AG08396 (cell line): Measurements from ENCODE around the gene TK2.

Experiments
- DNase-seq: peaks from one replicate; pipeline ENCODE4 v3.0.0; 2012; ENCODE audit warnings: low spot score, mixed read lengths

Gene TK2

GRCh38 chr16:66481943-66482390 lies 68.0 kb downstream of the TK2 start:
- DNase-seq, result no peak

DNA sequence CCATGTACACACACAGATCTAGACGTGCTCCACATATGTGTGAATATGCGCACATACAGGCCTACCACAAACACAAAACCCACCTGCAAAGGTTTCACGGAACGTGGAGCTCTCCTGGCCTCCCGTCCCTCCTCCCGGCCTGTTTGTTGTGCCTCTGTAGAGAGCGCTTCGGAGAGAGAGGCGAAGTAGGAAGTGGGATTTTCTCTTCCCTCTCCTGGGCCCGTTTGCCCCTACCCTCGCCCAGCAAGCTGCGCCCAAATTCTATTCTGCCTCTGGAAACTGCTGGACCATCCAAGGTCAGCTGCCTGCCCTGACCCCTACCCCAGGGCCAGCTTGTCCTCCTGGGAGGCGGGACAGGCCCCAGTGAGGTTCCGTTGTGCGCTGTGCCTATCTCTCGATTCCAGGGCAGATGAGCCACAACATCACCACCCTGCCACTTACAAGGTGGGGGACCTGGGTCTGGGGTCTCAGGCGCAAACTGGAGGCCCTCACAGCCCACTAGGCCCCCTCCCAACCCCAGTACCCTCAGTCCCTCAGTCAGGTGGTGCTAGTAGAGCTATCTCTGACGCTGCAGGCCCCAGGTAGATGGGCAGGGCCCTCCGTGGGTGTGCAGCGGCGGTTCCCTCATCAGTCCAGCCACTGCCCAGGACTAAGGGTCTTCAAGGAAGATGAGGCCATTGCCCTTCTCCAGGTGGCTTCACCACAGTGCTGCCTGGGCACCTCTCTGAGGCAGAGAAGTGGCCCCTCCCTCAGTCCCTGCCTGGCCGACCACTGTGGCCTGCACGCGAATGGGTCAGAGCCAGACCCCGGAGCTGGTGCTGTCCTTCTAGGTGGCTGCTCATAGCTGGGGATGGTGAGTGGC lies 68.6 kb downstream of the TK2 start:
- DNase-seq, result no peak

DNA sequence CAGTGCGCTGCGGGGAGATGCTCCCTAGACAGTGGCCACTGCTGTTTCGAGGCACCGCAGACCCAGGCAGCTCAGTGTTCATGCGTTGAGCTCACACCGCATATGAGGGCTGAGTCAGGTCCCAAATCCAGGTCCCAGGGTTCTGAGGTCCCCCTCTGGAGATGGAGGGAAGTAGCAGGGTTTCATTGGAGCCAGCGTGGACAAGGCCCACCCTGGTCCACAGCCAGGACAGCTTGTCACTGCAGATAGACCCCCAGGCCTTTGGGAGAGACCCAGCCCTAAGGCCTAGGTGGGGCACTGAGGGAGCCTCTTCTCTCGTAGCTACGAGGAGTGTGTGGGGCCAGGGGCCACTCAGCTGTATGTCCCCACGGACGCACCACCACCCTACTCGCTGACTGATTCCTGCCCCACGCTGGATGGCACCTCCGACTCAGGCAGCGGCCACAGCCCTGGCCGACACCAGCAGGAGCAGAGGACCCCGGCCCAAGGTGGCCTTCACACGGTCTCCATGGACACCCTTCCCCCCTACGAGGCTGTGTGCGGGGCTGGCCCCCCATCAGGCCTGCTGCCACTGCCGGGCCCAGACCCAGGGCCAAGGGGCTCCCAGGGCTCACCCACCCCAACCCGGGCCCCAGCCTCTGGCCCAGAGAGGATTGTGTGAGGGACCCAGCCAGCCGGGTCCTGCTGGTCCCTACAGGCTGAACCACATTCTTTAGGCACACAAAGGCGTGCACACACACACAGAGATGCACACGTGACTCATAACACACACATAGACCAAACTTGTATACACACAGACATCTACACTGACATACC lies 69.4 kb downstream of the TK2 start:
- DNase-seq, result no peak

GRCh38 chr16:66479661-66480264 lies 70.2 kb downstream of the TK2 start:
- no peak for DNase-seq

- DNase-seq, result peak; percentile 82
Observed at GRCh38 chr16:66478733-66479511, 71.0 kb downstream of the TK2 start.

- no peak for DNase-seq
Observed at GRCh38 chr16:66477028-66477515, 72.8 kb downstream of the TK2 start.

DNA sequence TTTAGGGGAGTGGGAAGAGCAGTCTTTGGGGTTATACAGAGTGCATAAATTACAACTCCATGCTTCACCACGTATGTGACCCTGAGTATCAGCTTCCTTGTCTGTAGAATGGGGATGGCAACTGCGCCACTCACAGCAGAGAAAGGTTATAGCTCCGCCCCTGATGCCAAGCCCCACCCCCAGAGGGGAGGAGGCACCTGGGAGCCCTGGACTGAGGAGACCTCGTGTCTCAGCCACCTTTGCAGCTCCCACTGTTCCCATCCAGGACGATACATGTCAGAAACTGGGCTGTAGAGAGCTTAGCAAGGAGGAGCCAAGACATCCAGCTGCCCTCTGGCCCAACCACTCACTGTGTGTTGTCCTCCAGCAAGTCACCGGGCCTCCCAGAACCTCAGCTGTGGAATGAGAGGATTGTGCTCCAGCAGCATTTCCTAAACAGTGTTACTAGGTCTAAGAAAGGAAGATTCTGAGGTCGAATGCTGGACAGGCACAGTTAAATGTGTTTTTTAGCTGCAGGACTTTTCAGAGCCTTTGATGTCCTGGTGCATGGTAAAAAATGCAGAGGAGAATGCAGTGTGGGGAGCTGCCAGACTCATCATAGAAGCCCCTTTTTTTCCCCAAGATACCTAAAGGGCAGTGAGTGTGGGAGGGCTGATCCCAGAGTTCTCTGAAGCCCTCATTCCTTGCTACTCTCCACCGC lies 73.4 kb downstream of the TK2 start:
- DNase-seq, result peak; percentile 42

DNA sequence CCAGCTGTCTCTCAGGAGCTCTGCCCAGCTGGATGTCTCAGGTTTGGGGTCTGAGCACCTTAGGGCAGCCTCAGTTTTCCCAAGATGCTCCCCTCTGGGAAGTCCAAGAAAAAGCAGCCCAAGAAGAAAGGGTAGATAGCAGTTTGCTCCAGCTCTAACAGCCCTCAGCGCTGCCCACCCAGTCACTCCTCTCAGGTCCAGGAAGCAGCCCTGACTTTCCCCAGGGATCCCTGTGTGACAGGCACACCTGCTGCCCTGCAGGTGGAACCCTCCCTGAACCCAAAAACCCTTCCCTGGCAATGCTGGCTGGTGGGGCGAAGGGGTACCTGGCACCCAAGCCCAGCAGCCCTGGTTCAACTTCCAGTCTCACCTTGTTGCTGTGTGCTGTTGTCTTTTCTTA lies 74.7 kb downstream of the TK2 start:
- no peak for DNase-seq

- DNase-seq, result no peak
Observed at GRCh38 chr16:66474750-66475199, 75.1 kb downstream of the TK2 start.

DNA sequence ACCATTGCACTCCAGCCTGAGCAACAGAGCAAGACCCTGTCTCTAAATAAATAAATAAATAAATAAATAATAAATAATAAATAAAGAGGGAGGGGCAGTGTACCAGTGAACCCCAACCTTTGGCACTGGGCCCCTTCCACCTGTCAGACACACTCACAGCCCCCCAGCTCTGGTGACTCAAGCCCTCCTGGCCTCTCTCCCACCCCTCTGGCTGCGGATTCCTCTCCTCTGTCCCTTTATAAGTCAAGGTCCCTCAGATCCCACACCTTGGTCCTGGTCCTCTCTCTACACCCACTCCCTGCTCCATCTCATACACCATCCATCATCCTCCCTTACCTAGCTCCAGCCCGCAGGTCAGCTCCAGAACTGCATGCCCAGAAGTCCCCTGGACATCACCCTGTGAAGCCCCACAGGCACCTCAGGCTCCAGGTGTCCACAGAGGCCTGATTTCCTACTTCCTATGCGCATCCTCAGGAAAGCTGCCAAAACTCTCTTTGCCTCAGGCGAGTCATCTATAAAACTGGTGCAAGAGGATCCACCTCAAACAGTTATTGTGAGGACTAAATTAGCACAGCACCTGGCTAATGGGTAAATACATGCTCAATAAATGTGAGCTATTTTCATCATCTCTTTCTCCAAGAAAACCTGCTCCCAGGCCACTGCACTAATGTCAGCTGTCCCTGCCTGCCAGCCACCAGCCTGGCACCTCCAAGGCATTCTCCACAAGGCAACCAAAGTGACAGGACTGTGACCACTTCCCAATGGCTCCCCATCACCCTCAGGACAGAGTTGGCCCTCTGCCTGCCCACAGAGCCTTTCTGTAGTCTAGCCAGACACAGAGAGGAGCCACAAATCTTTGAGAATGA lies 76.0 kb downstream of the TK2 start:
- DNase-seq, result no peak

- no peak for DNase-seq
Observed at GRCh38 chr16:66473051-66473571, 76.8 kb downstream of the TK2 start.

DNA sequence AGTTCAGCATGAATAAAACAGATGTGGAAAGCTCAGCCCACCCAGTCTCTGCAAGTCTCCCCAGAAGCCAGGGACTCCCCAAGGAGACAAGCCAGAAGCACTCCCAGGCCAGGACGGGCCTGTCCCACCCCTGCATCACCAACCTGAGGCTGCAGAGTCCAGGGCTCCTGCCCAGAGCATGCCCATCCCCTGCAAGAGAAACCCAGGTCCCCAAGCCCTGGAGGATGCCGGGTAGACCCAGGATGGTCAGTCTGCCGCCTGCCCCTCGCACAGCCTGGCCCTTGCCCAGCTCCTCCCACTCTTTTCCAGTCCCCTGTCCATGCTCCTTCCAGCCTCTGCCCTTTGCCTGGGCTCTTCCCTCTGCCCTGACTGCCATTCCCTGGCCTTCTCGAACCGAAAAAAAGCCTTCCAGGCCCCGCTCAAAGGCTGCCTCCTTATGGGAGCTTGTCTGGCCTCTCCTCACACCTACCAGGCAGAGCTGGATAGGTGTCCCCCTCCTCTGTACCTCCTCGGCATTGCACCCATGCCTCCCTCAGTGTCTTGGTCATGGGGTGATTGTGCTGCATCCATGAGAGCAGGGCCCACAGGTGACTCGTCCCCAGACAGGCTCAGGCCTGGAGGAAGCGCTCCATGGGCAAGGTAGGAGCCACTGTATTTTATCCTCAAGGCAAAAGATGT lies 78.1 kb downstream of the TK2 start:
- no peak for DNase-seq

- DNase-seq, result no peak
Observed at GRCh38 chr16:66471264-66471663, 78.7 kb downstream of the TK2 start.

GRCh38 chr16:66470556-66470955 lies 79.4 kb downstream of the TK2 start:
- no peak for DNase-seq

DNA sequence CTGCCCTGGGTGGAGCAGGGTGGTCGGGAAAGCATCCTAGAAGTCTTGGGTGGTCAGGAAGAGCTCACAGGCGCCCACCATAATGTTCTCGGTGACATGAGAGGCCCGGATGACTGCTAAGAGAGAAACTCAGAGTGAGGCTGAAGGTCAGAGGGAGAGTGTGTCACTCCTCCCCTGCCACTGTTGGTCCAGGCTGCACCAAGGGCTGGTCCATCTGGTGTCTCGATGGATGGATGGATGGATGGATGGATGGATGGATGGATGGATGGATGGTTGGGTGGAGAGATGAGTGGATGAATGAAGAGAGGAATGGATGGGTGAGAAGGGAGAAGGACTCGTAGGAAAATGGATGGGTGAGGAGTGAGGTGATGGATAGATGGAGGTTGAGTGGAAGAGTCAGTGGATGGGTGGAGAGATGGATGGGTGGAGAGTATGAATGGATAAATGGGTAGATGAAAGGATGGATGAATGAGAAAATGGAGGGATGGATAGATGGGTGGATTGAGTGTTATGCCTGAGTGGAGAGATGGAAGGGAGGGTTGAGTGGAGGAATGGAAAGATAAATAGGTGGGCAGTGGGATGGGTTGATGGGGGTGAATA lies 79.9 kb downstream of the TK2 start:
- DNase-seq, result no peak

GRCh38 chr16:66469291-66469946 lies 80.5 kb downstream of the TK2 start:
- DNase-seq, result no peak

GRCh38 chr16:66468321-66468965 lies 81.5 kb downstream of the TK2 start:
- no peak for DNase-seq

- DNase-seq, result no peak
Observed at GRCh38 chr16:66467611-66468010, 82.3 kb downstream of the TK2 start.
